ENCODE data around the gene SYNDIG1.

The SYNDIG1 gene

GRCh38 chr20:24582373-24583168 lies 113.1 kb downstream of the SYNDIG1 start:
- Histone ChIP-seq H3K36me3 (ENCODE audit: insufficient read depth, low read length) (no peaks in the 10 kb centered on the region), H3K27ac (ENCODE audit: low read depth, low read length) (no peak overlapping the region), H3K9me3 (ENCODE audit: insufficient read depth, low read depth, low read length) (no peaks in the 10 kb centered on the region), H3K4me3 (ENCODE audit: low read length) (no peak overlapping the region), H3K9ac (ENCODE audit: low read depth, low read length) (no peak overlapping the region), H3K4me1 (ENCODE audit: insufficient read depth, low read length) (no peaks in the 10 kb centered on the region), H3K27me3 (ENCODE audit: insufficient read depth, low read length) (no peaks in the 10 kb centered on the region)
- 93% methylated on average over 15 of the region's 15 CpGs for WGBS

GRCh38 chr20:24583169-24583792 lies 113.9 kb downstream of the SYNDIG1 start:
- no peak overlapping the region for H3K4me3 ChIP-seq (ENCODE audit: low read length)
- no peaks in the 10 kb centered on the region for H3K9me3 ChIP-seq (ENCODE audit: insufficient read depth, low read depth, low read length)
- H3K9ac ChIP-seq (ENCODE audit: low read depth, low read length) = no peak overlapping the region
- no peaks in the 10 kb centered on the region for H3K36me3 ChIP-seq (ENCODE audit: insufficient read depth, low read length)
- WGBS = 93% methylated on average over 12 of the region's 13 CpGs
- no peaks in the 10 kb centered on the region for H3K27me3 ChIP-seq (ENCODE audit: insufficient read depth, low read length)
- H3K27ac ChIP-seq (ENCODE audit: low read depth, low read length) = no peak overlapping the region
- no peaks in the 10 kb centered on the region for H3K4me1 ChIP-seq (ENCODE audit: insufficient read depth, low read length)

GRCh38 chr20:24584078-24584477 lies 114.6 kb downstream of the SYNDIG1 start:
- no peaks in the 10 kb centered on the region for H3K9me3 ChIP-seq (ENCODE audit: insufficient read depth, low read depth, low read length)
- no peaks in the 10 kb centered on the region for H3K4me1 ChIP-seq (ENCODE audit: insufficient read depth, low read length)
- no peak overlapping the region for H3K27ac ChIP-seq (ENCODE audit: low read depth, low read length)
- WGBS = 95% methylated on average over 9 of the region's 9 CpGs
- no peak overlapping the region for H3K4me3 ChIP-seq (ENCODE audit: low read length)
- H3K9ac ChIP-seq (ENCODE audit: low read depth, low read length) = no peak overlapping the region
- H3K36me3 ChIP-seq (ENCODE audit: insufficient read depth, low read length) = no peaks in the 10 kb centered on the region
- no peaks in the 10 kb centered on the region for H3K27me3 ChIP-seq (ENCODE audit: insufficient read depth, low read length)

- Histone ChIP-seq H3K36me3 (ENCODE audit: insufficient read depth, low read length) (no peaks in the 10 kb centered on the region), H3K4me3 (ENCODE audit: low read length) (no peak overlapping the region), H3K9me3 (ENCODE audit: insufficient read depth, low read depth, low read length) (no peaks in the 10 kb centered on the region), H3K27me3 (ENCODE audit: insufficient read depth, low read length) (no peaks in the 10 kb centered on the region), H3K9ac (ENCODE audit: low read depth, low read length) (no peak overlapping the region), H3K4me1 (ENCODE audit: insufficient read depth, low read length) (no peaks in the 10 kb centered on the region), H3K27ac (ENCODE audit: low read depth, low read length) (no peak overlapping the region)
- WGBS = 94% methylated on average over 26 of the region's 26 CpGs
These were observed 115.3 kb downstream of the SYNDIG1 start for GRCh38 chr20:24584538-24585356.

- no peaks in the 10 kb centered on the region for H3K4me1 ChIP-seq (ENCODE audit: insufficient read depth, low read length)
- WGBS = 95% methylated on average over 10 of the region's 10 CpGs
These were observed 116.5 kb downstream of the SYNDIG1 start for GRCh38 chr20:24585796-24586522.

GRCh38 chr20:24586523-24586840 lies 117.1 kb downstream of the SYNDIG1 start:
- no peaks in the 10 kb centered on the region for H3K9me3 ChIP-seq (ENCODE audit: insufficient read depth, low read depth, low read length)
- H3K36me3 ChIP-seq (ENCODE audit: insufficient read depth, low read length) = no peaks in the 10 kb centered on the region
- H3K9ac ChIP-seq (ENCODE audit: low read depth, low read length) = no peak overlapping the region
- no peaks in the 10 kb centered on the region for H3K4me1 ChIP-seq (ENCODE audit: insufficient read depth, low read length)
- 80% methylated on average over 6 of the region's 6 CpGs for WGBS
- no peak overlapping the region for H3K27ac ChIP-seq (ENCODE audit: low read depth, low read length)
- H3K27me3 ChIP-seq (ENCODE audit: insufficient read depth, low read length) = no peaks in the 10 kb centered on the region
- no peak overlapping the region for H3K4me3 ChIP-seq (ENCODE audit: low read length)

More at GRCh38 chr20:24585796-24586522, 116.5 kb downstream of the SYNDIG1 start:
- no peak overlapping the region for H3K27ac ChIP-seq (ENCODE audit: low read depth, low read length)
- H3K9me3 ChIP-seq (ENCODE audit: insufficient read depth, low read depth, low read length) = no peaks in the 10 kb centered on the region
- H3K27me3 ChIP-seq (ENCODE audit: insufficient read depth, low read length) = no peaks in the 10 kb centered on the region
- no peak overlapping the region for H3K4me3 ChIP-seq (ENCODE audit: low read length)
- no peaks in the 10 kb centered on the region for H3K36me3 ChIP-seq (ENCODE audit: insufficient read depth, low read length)
- H3K9ac ChIP-seq (ENCODE audit: low read depth, low read length) = no peak overlapping the region

- Histone ChIP-seq H3K27ac (ENCODE audit: low read depth, low read length) (no peak overlapping the region), H3K27me3 (ENCODE audit: insufficient read depth, low read length) (no peaks in the 10 kb centered on the region), H3K4me3 (ENCODE audit: low read length) (no peak overlapping the region), H3K36me3 (ENCODE audit: insufficient read depth, low read length) (no peaks in the 10 kb centered on the region), H3K9ac (ENCODE audit: low read depth, low read length) (no peak overlapping the region), H3K4me1 (ENCODE audit: insufficient read depth, low read length) (no peaks in the 10 kb centered on the region), H3K9me3 (ENCODE audit: insufficient read depth, low read depth, low read length) (no peaks in the 10 kb centered on the region)
- WGBS = 92% methylated on average over 12 of the region's 12 CpGs
These were observed 118.1 kb downstream of the SYNDIG1 start for GRCh38 chr20:24587384-24588046.

GRCh38 chr20:24588047-24588635 lies 118.7 kb downstream of the SYNDIG1 start:
- H3K36me3 ChIP-seq (ENCODE audit: insufficient read depth, low read length) = no peaks in the 10 kb centered on the region
- no peak overlapping the region for H3K9ac ChIP-seq (ENCODE audit: low read depth, low read length)
- H3K4me1 ChIP-seq (ENCODE audit: insufficient read depth, low read length) = no peaks in the 10 kb centered on the region
- H3K27ac ChIP-seq (ENCODE audit: low read depth, low read length) = no peak overlapping the region
- no peaks in the 10 kb centered on the region for H3K9me3 ChIP-seq (ENCODE audit: insufficient read depth, low read depth, low read length)
- no peaks in the 10 kb centered on the region for H3K27me3 ChIP-seq (ENCODE audit: insufficient read depth, low read length)
- 92% methylated on average over 6 of the region's 6 CpGs for WGBS
- no peak overlapping the region for H3K4me3 ChIP-seq (ENCODE audit: low read length)

GRCh38 chr20:24588725-24589340 lies 119.4 kb downstream of the SYNDIG1 start:
- WGBS = 99% methylated on average over 4 of the region's 4 CpGs
- Histone ChIP-seq H3K27ac (ENCODE audit: low read depth, low read length) (no peak overlapping the region), H3K4me3 (ENCODE audit: low read length) (no peak overlapping the region), H3K27me3 (ENCODE audit: insufficient read depth, low read length) (no peaks in the 10 kb centered on the region), H3K9me3 (ENCODE audit: insufficient read depth, low read depth, low read length) (no peaks in the 10 kb centered on the region), H3K4me1 (ENCODE audit: insufficient read depth, low read length) (no peaks in the 10 kb centered on the region), H3K9ac (ENCODE audit: low read depth, low read length) (no peak overlapping the region), H3K36me3 (ENCODE audit: insufficient read depth, low read length) (no peaks in the 10 kb centered on the region)

GRCh38 chr20:24589381-24589780 lies 120.0 kb downstream of the SYNDIG1 start:
- Histone ChIP-seq H3K4me1 (ENCODE audit: insufficient read depth, low read length) (no peaks in the 10 kb centered on the region), H3K4me3 (ENCODE audit: low read length) (no peak overlapping the region), H3K27ac (ENCODE audit: low read depth, low read length) (no peak overlapping the region), H3K9me3 (ENCODE audit: insufficient read depth, low read depth, low read length) (no peaks in the 10 kb centered on the region), H3K36me3 (ENCODE audit: insufficient read depth, low read length) (no peaks in the 10 kb centered on the region), H3K27me3 (ENCODE audit: insufficient read depth, low read length) (no peaks in the 10 kb centered on the region), H3K9ac (ENCODE audit: low read depth, low read length) (no peak overlapping the region)
- 97% methylated on average over 4 of the region's 4 CpGs for WGBS
